Colonic mucosa (tissue), 4 donors: Measurements from ENCODE around the gene LBX2. TPM values are rescaled to one million over a fixed set of nuclear protein-coding genes. Genes with fewer than 3 reads are reported as not detected.

Source experiments
- DNase-seq: peaks from one replicate; pipeline ENCODE4 v3.0.0-alpha.2; 2020
- H3K27ac ChIP-seq: fragments of 200-600 bp; one replicate; pipeline ENCODE4 v1.8.0; 2021
- H3K27me3 ChIP-seq: fragments of 200-600 bp; one replicate; pipeline ENCODE4 v1.8.0; 2021
- H3K36me3 ChIP-seq: fragments of 200-600 bp; one replicate; pipeline ENCODE4 v1.8.0; 2021
- H3K4me1 ChIP-seq: fragments of 200-600 bp; one replicate; pipeline ENCODE4 v1.8.0; 2021; ENCODE audit warnings: mild to moderate bottlenecking
- H3K4me3 ChIP-seq: fragments of 200-600 bp; one replicate; pipeline ENCODE4 v1.8.0; 2021
- H3K9ac ChIP-seq, 2 donors: one replicate each; pipeline ENCODE4 v1.7.0; 2013; ENCODE audit warnings: control low read depth in 2 of 2, low read depth in 2 of 2, low read length in 2 of 2
- H3K9me3 ChIP-seq: fragments of 200-600 bp; one replicate; pipeline ENCODE4 v1.8.0; 2021
- intact Hi-C: fragments of 100-400 bp; cut with DNase I; formaldehyde crosslinking; loops from one replicate; pipeline ENCODE4 v1.14.1; 2022
- total RNA-seq, 2 donors: library from RNA; stranded (reverse); fragmentation: NEBNext Ultra II Directional in 1 of 2; extraction: Animal tissue kit (Norgen Biotek cat#: 25700) in 1 of 2; gene quantifications; one replicate each; pipeline ENCODE4 v1.2.1, GENCODE V29; 2021
- TF ChIP-seq, protein P1 (sequence below): fragments of 200-600 bp; IDR thresholded peaks from one replicate; pipeline ENCODE4 v1.8.0; 2022; ENCODE audit warnings: antibody characterized with exemption, mild to moderate bottlenecking
- donor health status: healthy.
- donor health status: DM: no; HTN: no; CAD: no.
- donor health status: DM: no; HTN: no; CAD: no.

LBX2 gene
- total RNA-seq, 2 donors from 2014 or later = 0.50 to 0.99 TPM

DNA sequence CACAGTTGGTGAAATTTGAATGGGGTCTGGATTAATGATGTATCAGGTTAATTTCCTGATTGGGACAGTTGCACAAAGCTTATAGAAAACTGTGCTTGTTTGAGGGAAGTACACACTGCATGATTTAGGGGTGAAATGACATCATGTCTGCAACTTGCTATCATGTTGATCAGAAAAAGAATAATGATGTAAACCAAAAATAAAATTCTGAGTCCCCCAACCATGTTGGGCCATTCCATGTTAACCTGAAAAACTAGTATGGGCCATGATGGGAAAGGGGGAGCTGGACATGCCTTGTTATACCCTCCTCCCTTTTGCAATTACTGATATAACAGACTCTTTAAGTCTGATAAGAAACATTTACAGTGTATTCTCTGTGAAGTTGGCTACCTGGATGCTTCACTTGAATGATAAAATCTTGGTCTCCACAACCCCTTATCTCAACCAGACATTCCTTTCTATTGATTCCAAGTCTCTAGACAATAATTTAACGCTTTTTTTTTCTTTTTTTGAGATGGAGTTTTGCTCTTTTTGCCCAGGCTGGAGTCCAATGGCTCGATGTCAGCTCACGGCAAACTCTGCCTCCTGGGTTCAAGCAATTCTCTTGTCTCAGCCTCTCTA, 48.7 kb downstream of the LBX2 start:
- DNase-seq = no peak
- Histone ChIP-seq H3K27me3 (no peaks in the 10 kb centered on the region), H3K27ac (no peak overlapping the region), H3K4me3 (no peak overlapping the region), H3K36me3 (no peaks in the 10 kb centered on the region), H3K9me3 (no peaks in the 10 kb centered on the region), H3K4me1 (peaks cover 8% of the 10 kb centered on the region), H3K9ac (no peak overlapping the region)
- intact Hi-C loops = no loop called here
- TF ChIP-seq, protein P1, sequence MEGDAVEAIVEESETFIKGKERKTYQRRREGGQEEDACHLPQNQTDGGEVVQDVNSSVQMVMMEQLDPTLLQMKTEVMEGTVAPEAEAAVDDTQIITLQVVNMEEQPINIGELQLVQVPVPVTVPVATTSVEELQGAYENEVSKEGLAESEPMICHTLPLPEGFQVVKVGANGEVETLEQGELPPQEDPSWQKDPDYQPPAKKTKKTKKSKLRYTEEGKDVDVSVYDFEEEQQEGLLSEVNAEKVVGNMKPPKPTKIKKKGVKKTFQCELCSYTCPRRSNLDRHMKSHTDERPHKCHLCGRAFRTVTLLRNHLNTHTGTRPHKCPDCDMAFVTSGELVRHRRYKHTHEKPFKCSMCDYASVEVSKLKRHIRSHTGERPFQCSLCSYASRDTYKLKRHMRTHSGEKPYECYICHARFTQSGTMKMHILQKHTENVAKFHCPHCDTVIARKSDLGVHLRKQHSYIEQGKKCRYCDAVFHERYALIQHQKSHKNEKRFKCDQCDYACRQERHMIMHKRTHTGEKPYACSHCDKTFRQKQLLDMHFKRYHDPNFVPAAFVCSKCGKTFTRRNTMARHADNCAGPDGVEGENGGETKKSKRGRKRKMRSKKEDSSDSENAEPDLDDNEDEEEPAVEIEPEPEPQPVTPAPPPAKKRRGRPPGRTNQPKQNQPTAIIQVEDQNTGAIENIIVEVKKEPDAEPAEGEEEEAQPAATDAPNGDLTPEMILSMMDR = no peak

DNA sequence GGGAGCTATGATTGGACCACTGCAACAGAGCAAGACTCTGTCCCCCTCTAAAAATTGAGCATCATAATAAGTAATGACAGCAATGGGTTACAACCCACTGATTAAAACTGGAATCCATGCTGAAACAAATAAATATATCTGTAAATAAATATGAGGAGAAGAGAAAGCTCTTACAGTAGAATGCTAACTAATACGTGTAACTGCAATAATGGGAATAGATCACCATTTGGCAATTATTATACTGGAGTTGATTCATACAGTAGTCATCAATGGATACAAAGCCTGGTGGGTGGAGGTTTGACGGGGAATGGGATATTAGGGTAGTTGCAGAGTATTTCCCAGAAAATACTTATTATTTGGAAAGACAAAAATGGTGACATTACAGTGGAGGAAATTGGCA, 50.6 kb downstream of the LBX2 start:
- Histone ChIP-seq H3K4me3 (no peak overlapping the region), H3K9ac (no peak overlapping the region), H3K27me3 (no peaks in the 10 kb centered on the region), H3K36me3 (no peaks in the 10 kb centered on the region), H3K9me3 (no peaks in the 10 kb centered on the region), H3K27ac (no peak overlapping the region), H3K4me1 (no peaks in the 10 kb centered on the region)
- TF ChIP-seq, protein P1 = no peak
- intact Hi-C loops = no loop called here
- no peak for DNase-seq

Other genes with a start within 250 kb of the LBX2 start
- gene SLC4A5, start 156.2 kb downstream of the LBX2 start, total RNA-seq = 1 to 10 TPM in 1 of 2 donors, under 1 TPM in 1; 0.45 to 2.8 TPM
- gene DCTN1, start 119.3 kb downstream of the LBX2 start, total RNA-seq = 100 to 1,000 TPM; 111 to 114 TPM
- gene C2orf81, start 78.0 kb downstream of the LBX2 start, total RNA-seq = 1 to 10 TPM in 1 of 2 donors, under 1 TPM in 1; 0.62 to 1.1 TPM
- 1 to 10 TPM; 7.5 to 9.0 TPM for gene WDR54, start 77.9 kb downstream of the LBX2 start, total RNA-seq
- 10 to 100 TPM; 51.4 to 89.9 TPM for gene RTKN, start 57.7 kb downstream of the LBX2 start, total RNA-seq
- 10 to 100 TPM; 18.2 to 23.9 TPM for gene INO80B, start 44.5 kb downstream of the LBX2 start, total RNA-seq
- 10 to 100 TPM; 47.6 to 48.3 TPM for gene WBP1, start 41.2 kb downstream of the LBX2 start, total RNA-seq
- 10 to 100 TPM; 42.4 to 86.2 TPM for gene MOGS, start 34.2 kb downstream of the LBX2 start, total RNA-seq
- 10 to 100 TPM; 64.6 to 90.3 TPM for gene MRPL53, start 26.9 kb downstream of the LBX2 start, total RNA-seq
- gene CCDC142, start 16.6 kb downstream of the LBX2 start, total RNA-seq = 10 to 100 TPM; 14.5 to 28.3 TPM
- 10 to 100 TPM; 23.3 to 25.2 TPM for gene TTC31, start 16.5 kb downstream of the LBX2 start, total RNA-seq
- 10 to 100 TPM; 16.1 to 19.9 TPM for gene PCGF1, start 8.1 kb upstream of the LBX2 start, total RNA-seq
- under 1 TPM; 0.12 to 0.40 TPM for gene TLX2, start 14.8 kb upstream of the LBX2 start, total RNA-seq
- 10 to 100 TPM; 34.2 to 36.8 TPM for gene DQX1, start 26.6 kb upstream of the LBX2 start, total RNA-seq
- gene AUP1, start 30.1 kb upstream of the LBX2 start, total RNA-seq = 100 to 1,000 TPM; 107 to 212 TPM
- 10 to 100 TPM; 26.3 to 41.5 TPM for gene HTRA2, start 30.3 kb upstream of the LBX2 start, total RNA-seq
- 1 to 10 TPM; 2.9 to 4.7 TPM for gene LOXL3, start 54.3 kb upstream of the LBX2 start, total RNA-seq
- 10 to 100 TPM; 20.9 to 26.5 TPM for gene DOK1, start 55.1 kb upstream of the LBX2 start, total RNA-seq
- under 1 TPM in 1 of 2 donors, not detected in 1; 0.35 TPM for gene M1AP, start 148.7 kb upstream of the LBX2 start, total RNA-seq
- gene SEMA4F, start 154.6 kb upstream of the LBX2 start, total RNA-seq = 1 to 10 TPM; 4.4 to 5.5 TPM